K562 (cell line): ENCODE results near the gene DLGAP1. TPM values are rescaled to one million over a fixed set of nuclear protein-coding genes. Genes with fewer than 3 reads are reported as not detected.

ENCODE experiments used
- ATAC-seq: fragments of 200-7000 bp; cut with Tn5 transposase; 3 replicates; pipeline ENCODE4 v1.9.1; 2020; ENCODE audit warnings: moderate library complexity
- BruUV-seq: library from RNA; stranded (reverse); fragments of 400-500 nt; replicated peaks from 2 replicates; lab custom pipeline; 2021; lab: Mats Ljungman, UMichigan
- CTCF ChIA-PET: fragments of 300-600 bp; formaldehyde crosslinking; extraction: SDS; loops from one replicate; lab custom pipeline; 2021; ENCODE audit warnings: low intra/inter-chr PET ratio; lab: Yijun Ruan, JAX
- POLR2A ChIA-PET: fragments of 300-600, 350-650 bp; sonication (Branson Sonifier 250); formaldehyde crosslinking; extraction: SDS; loops from one replicate; lab custom pipeline; 2021; ENCODE audit warnings: antibody characterized with exemption, inconsistent platforms; lab: Yijun Ruan, JAX
- DNase-seq, 4 experiments: peaks; one replicate each; pipeline versions ENCODE4 v3.0.0 to v3.0.0-alpha.2; 2011 to 2018; ENCODE audit warnings: low spot score in 3 of 4, mixed read lengths in 3 of 4; ENCODE audit errors: extremely low read depth in 1 of 4
- FAIRE-seq: peaks from 2 replicates; lab custom pipeline; 2011; peaks lifted over from hg19 to GRCh38; lab: Jason Lieb, UNC
- H2AFZ ChIP-seq: 2 replicates; pipeline ENCODE4 v1.6.0; 2011; ENCODE audit warnings: low read depth, low read length, control low read depth, inconsistent platforms
- H3K27ac ChIP-seq: fragments of 200-600 bp; 3 replicates; pipeline ENCODE4 v1.8.0; 2011; ENCODE audit warnings: low read depth, mild to moderate bottlenecking, control low read depth, inconsistent platforms, low read length, moderate library complexity, mixed read lengths; ENCODE audit errors: extremely low read depth
- H3K27me3 ChIP-seq, 2 experiments: fragments of 300-600 bp in 1 of 2; 2 replicates in 1 of 2; 3 replicates in 1 of 2; pipeline versions ENCODE4 v1.6.0 to v1.8.0; 2011; ENCODE audit warnings: inconsistent platforms in 2 of 2, low read length in 2 of 2, mild to moderate bottlenecking in 1 of 2, mixed read lengths in 1 of 2, moderate library complexity in 1 of 2; ENCODE audit not compliant: control insufficient read depth in 2 of 2, insufficient read depth in 2 of 2
- H3K36me3 ChIP-seq: fragments of 300-600 bp; 3 replicates; pipeline ENCODE4 v1.8.0; 2011; ENCODE audit warnings: mild to moderate bottlenecking, low read length, inconsistent platforms; ENCODE audit not compliant: control insufficient read depth, insufficient read depth
- H3K4me1 ChIP-seq, 2 experiments: fragments of 200-600 bp in 1 of 2; replicated peaks in 1 of 2; 2 replicates in 1 of 2; 3 replicates in 1 of 2; pipeline versions ENCODE4 v1.5.1 to v1.8.0; 2011; ENCODE audit warnings: inconsistent platforms in 2 of 2, low read length in 2 of 2, mild to moderate bottlenecking in 1 of 2, mixed read lengths in 1 of 2, moderate library complexity in 1 of 2; ENCODE audit not compliant: control insufficient read depth in 2 of 2, insufficient read depth in 2 of 2
- H3K4me2 ChIP-seq: 2 replicates; pipeline ENCODE4 v1.6.1; 2011; ENCODE audit warnings: low read length, control low read depth, inconsistent platforms, mixed read lengths; ENCODE audit not compliant: insufficient read depth
- H3K4me3 ChIP-seq: fragments of 200-600 bp; sonication (generic), shearing (Covaris generic); 2 replicates; pipeline ENCODE4 v1.5.1; 2016; ENCODE audit warnings: control low read depth, inconsistent platforms
- H3K79me2 ChIP-seq: fragments of 200-600 bp; 3 replicates; pipeline ENCODE4 v1.8.0; 2011; ENCODE audit warnings: low read length, inconsistent platforms; ENCODE audit not compliant: control insufficient read depth, insufficient read depth
- H3K9ac ChIP-seq, 2 experiments: 2 replicates each; pipeline versions ENCODE4 v1.6.0 to v1.6.1; 2011; ENCODE audit warnings: low read depth in 2 of 2, low read length in 2 of 2, control low read depth in 1 of 2, inconsistent platforms in 1 of 2, mild to moderate bottlenecking in 1 of 2, mixed read lengths in 1 of 2; ENCODE audit not compliant: insufficient read depth in 1 of 2
- H3K9me1 ChIP-seq: one replicate; pipeline ENCODE4 v1.6.0; 2011; ENCODE audit warnings: inconsistent platforms, mild to moderate bottlenecking, low read length, moderate library complexity; ENCODE audit not compliant: control insufficient read depth, insufficient read depth
- H3K9me3 ChIP-seq: replicated peaks from 2 replicates; pipeline ENCODE4 v1.5.1; 2011; ENCODE audit warnings: low read depth, low read length, inconsistent platforms; ENCODE audit not compliant: control insufficient read depth, insufficient read depth
- H4K20me1 ChIP-seq: replicated peaks from 2 replicates; pipeline ENCODE4 v1.6.1; 2011; ENCODE audit warnings: low read length, inconsistent platforms, mixed read lengths; ENCODE audit not compliant: control insufficient read depth, insufficient read depth
- BRF1 ChIP-seq: IDR thresholded peaks from 3 replicates; pipeline ENCODE4 v1.6.1; 2011; ENCODE audit warnings: borderline replicate concordance, mild to moderate bottlenecking; ENCODE audit not compliant: insufficient read length; ENCODE audit errors: extremely low read depth
- FOS ChIP-seq: IDR thresholded peaks from 3 replicates; pipeline ENCODE4 v1.6.1; 2011; ENCODE audit not compliant: insufficient read length; ENCODE audit errors: extremely low read depth
- HDGF ChIP-seq: fragments of 450-650 bp; IDR thresholded peaks from 2 replicates; pipeline ENCODE4 v1.6.1; 2016
- PCBP2 ChIP-seq: fragments of 200-400 bp; formaldehyde crosslinking; IDR thresholded peaks from 2 replicates; pipeline ENCODE4 v1.6.1; 2018; ENCODE audit warnings: low read length, low read depth, mild to moderate bottlenecking, moderate library complexity; ENCODE audit not compliant: poor library complexity, severe bottlenecking
- PHF20 ChIP-seq: fragments of 450-650 bp; IDR thresholded peaks from 2 replicates; pipeline ENCODE4 v1.6.1; 2018; ENCODE audit not compliant: partially characterized antibody
- PHF8 ChIP-seq: fragments of 200-600 bp; sonication (generic); IDR thresholded peaks from 2 replicates; pipeline ENCODE4 v1.6.1; 2012; ENCODE audit warnings: mixed run types, mild to moderate bottlenecking, inconsistent platforms, low read length, moderate library complexity, borderline replicate concordance
- SMARCA5 ChIP-seq: fragments of 450-650 bp; IDR thresholded peaks from 2 replicates; pipeline ENCODE4 v1.6.1; 2016
- SREBF1 ChIP-seq: fragments of 150-350 bp; IDR thresholded peaks from 2 replicates; pipeline ENCODE4 v1.6.1; 2014; ENCODE audit warnings: antibody characterized with exemption, low read depth, low read length, borderline replicate concordance
- SRSF7 ChIP-seq: fragments of 200-400 bp; formaldehyde crosslinking; optimal IDR thresholded peaks from 2 replicates; pipeline ENCODE3; 2017; ENCODE audit warnings: mild to moderate bottlenecking, low read depth, low read length
- ZBTB8A ChIP-seq: fragments of 450-650 bp; IDR thresholded peaks from 2 replicates; pipeline ENCODE4 v1.6.1; 2018; ENCODE audit warnings: mild to moderate bottlenecking, moderate library complexity; ENCODE audit not compliant: partially characterized antibody
- ZKSCAN1 ChIP-seq: fragments of 150-350 bp; IDR thresholded peaks from 2 replicates; pipeline ENCODE4 v1.6.1; 2016; ENCODE audit warnings: low read depth, low read length
- ZNF766 ChIP-seq: fragments of 200-800 bp; sonication (Bioruptor generic); conservative IDR thresholded peaks from 2 replicates; pipeline ENCODE4 v1.6.1; 2016; ENCODE audit warnings: missing genetic modification characterization, missing compliant biosample characterization
- WGBS: fragments of 100-300 bp; shearing (Covaris generic); methylation state at CpG from one replicate; pipeline ENCODE4 v1.1.6; 2016; ENCODE audit warnings: low coverage, mixed read lengths; ENCODE audit not compliant: insufficient coverage; ENCODE audit errors: missing lambda C conversion rate; 5-methylcytosine and 5-hydroxymethylcytosine counted together
- in situ Hi-C: fragments of 300-500 bp; cut with MboI; formaldehyde crosslinking; loops from 4 replicates; pipeline ENCODE4 v1.15.0; 2018; ENCODE audit warnings: inconsistent platforms, mixed read lengths
- intact Hi-C: fragments of 100-400 bp; cut with micrococcal nuclease; formaldehyde crosslinking; loops from 2 replicates; pipeline ENCODE4 v1.14.2; 2022
- polyA plus RNA-seq, 8 experiments: library from polyadenylated mRNA; depleted of rRNA in 4 of 8; stranded (reverse) in 5 of 8; unstranded in 3 of 8; fragments of >200 nt; fragmentation: Nextera tagmentation in 2 of 8; fragmentation: Illumina TruSeq in 1 of 8; extraction: Ambion mirVana in 2 of 8; extraction: Trizol in 1 of 8; gene quantifications; 2 replicates each; pipeline versions ENCODE4 v1.2.1 to v1.2.3, GENCODE V29; 2011 to 2014; ENCODE audit warnings: inconsistent platforms in 1 of 8, missing spikeins in 1 of 8
- total RNA-seq, 7 experiments: library from RNA; depleted of rRNA in 6 of 7; stranded (reverse); fragments of >200 nt in 6 of 7; fragmentation: Illumina TruSeq in 2 of 7; extraction: Trizol in 2 of 7; gene quantifications; 2 replicates each; pipeline versions ENCODE4 v1.2.1 to v1.2.3, GENCODE V29; 2011 to 2021; ENCODE audit warnings: low replicate concordance in 1 of 7
- TF ChIP-seq, protein P1 (sequence below): sonication (generic); formaldehyde crosslinking; IDR thresholded peaks from 2 replicates; pipeline ENCODE4 v1.8.0; 2023; ENCODE audit warnings: mild to moderate bottlenecking, missing genetic modification reagents
- TF ChIP-seq, protein P2 (sequence below): fragments of 250-450 bp; sonication (Bioruptor Pico); IDR thresholded peaks from 2 replicates; pipeline ENCODE4 v1.8.0; 2021; ENCODE audit warnings: moderate library complexity, mild to moderate bottlenecking, inconsistent platforms

Gene DLGAP1
- total and polyA plus RNA-seq, 9 of the 15 experiments (the other 6 are each of a cell fraction or from before 2014, with no cell fraction given): 0.04 to 0.22 (median 0.08) TPM

DNA sequence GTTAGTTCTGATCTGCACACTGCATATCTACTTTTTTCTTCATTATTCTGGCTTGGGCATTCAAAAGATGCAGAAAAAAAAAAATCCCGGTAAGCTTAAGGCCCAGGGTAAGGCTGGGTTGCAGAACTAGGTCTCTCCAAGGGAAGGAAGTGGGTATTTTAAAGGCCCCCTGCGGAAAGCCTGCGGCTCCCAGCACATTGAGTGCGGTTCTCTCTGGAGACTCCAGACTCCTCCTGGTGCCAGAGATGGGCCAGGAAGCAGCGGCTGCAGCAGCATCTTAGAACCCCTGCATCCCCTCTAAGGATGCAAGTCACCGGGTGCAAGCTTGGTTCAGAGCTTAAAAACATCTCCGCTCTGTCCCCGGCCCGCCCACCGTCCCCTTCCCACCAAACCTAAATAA, 955.6 kb downstream of the DLGAP1 start:
- ATAC-seq: peak; percentile 16; the same call in 1 of the 3 replicates
- no peak for DNase-seq
- Histone ChIP-seq H3K79me2 (no peaks in the 10 kb centered on the region), H3K9me3 (no peaks in the 10 kb centered on the region), H3K4me2 (no peak overlapping the region; the same call in 1 of the 2 replicates), H3K9me1 (no peaks in the 10 kb centered on the region), H3K4me3 (no peak overlapping the region), H2AFZ (peak overlapping the region; percentile 58), H3K36me3 (no peaks in the 10 kb centered on the region), H3K4me1 (0 out of 5 replicates have a peak, but pooled peaks cover 0 to 5% of the 10 kb centered on the region in 2 experiments), H3K9ac (no peak overlapping the region), H4K20me1 (no peaks in the 10 kb centered on the region), H3K27me3 (no peaks in the 10 kb centered on the region), H3K27ac (no peak overlapping the region)
- CTCF ChIA-PET: no interaction called here
- TF ChIP-seq ZNF766 (no peak), SREBF1 (no peak), PHF8 (no peak), HDGF (no peak), ZKSCAN1 (no peak), PCBP2 (no peak), SRSF7 (no peak), BRF1 (no peak), SMARCA5 (no peak), PHF20 (no peak), FOS (no peak), ZBTB8A (no peak)
- TF ChIP-seq, protein P1, sequence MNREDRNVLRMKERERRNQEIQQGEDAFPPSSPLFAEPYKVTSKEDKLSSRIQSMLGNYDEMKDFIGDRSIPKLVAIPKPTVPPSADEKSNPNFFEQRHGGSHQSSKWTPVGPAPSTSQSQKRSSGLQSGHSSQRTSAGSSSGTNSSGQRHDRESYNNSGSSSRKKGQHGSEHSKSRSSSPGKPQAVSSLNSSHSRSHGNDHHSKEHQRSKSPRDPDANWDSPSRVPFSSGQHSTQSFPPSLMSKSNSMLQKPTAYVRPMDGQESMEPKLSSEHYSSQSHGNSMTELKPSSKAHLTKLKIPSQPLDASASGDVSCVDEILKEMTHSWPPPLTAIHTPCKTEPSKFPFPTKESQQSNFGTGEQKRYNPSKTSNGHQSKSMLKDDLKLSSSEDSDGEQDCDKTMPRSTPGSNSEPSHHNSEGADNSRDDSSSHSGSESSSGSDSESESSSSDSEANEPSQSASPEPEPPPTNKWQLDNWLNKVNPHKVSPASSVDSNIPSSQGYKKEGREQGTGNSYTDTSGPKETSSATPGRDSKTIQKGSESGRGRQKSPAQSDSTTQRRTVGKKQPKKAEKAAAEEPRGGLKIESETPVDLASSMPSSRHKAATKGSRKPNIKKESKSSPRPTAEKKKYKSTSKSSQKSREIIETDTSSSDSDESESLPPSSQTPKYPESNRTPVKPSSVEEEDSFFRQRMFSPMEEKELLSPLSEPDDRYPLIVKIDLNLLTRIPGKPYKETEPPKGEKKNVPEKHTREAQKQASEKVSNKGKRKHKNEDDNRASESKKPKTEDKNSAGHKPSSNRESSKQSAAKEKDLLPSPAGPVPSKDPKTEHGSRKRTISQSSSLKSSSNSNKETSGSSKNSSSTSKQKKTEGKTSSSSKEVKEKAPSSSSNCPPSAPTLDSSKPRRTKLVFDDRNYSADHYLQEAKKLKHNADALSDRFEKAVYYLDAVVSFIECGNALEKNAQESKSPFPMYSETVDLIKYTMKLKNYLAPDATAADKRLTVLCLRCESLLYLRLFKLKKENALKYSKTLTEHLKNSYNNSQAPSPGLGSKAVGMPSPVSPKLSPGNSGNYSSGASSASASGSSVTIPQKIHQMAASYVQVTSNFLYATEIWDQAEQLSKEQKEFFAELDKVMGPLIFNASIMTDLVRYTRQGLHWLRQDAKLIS (CRISPR knock-in tag): no peak
- TF ChIP-seq, protein P2, sequence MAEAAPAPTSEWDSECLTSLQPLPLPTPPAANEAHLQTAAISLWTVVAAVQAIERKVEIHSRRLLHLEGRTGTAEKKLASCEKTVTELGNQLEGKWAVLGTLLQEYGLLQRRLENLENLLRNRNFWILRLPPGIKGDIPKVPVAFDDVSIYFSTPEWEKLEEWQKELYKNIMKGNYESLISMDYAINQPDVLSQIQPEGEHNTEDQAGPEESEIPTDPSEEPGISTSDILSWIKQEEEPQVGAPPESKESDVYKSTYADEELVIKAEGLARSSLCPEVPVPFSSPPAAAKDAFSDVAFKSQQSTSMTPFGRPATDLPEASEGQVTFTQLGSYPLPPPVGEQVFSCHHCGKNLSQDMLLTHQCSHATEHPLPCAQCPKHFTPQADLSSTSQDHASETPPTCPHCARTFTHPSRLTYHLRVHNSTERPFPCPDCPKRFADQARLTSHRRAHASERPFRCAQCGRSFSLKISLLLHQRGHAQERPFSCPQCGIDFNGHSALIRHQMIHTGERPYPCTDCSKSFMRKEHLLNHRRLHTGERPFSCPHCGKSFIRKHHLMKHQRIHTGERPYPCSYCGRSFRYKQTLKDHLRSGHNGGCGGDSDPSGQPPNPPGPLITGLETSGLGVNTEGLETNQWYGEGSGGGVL (CRISPR knock-in tag): no peak
- in situ Hi-C loops (no loop called here), intact Hi-C loops (no loop called here)
- POLR2A ChIA-PET: interaction anchor here (0.9 to 1.7 kb wide), 2 partner anchors 8 to 27 kb away, joined by 3 to 6 read pairs; no protein-coding TSS in a partner anchor
- BruUV-seq: no TSS peak
- no peak for FAIRE-seq
- WGBS: 67% methylated on average over 10 of the region's 10 CpGs
